BLaER1 treated with 17β-estradiol and CSF1 and Interleukin-3, amounts not matched to agents 10 nM and 100 nM (cell line): ENCODE measurements around the gene TRRAP.
A peak's percentile ranks its signal among the peaks of the same experiment; 100 is the strongest.

Source experiments
- H3K27ac ChIP-seq, 11 experiments: shearing (Covaris generic); formaldehyde crosslinking; 2 replicates each; pipeline ENCODE4 v1.8.1; 2022
- H3K27me3 ChIP-seq, 11 experiments: shearing (Covaris generic); formaldehyde crosslinking; 2 replicates each; pipeline ENCODE4 v1.8.1; 2022
- H3K36me3 ChIP-seq, 11 experiments: shearing (Covaris generic); formaldehyde crosslinking; 2 replicates each; pipeline ENCODE4 v1.8.1; 2022
- H3K4me1 ChIP-seq, 10 experiments: shearing (Covaris generic); formaldehyde crosslinking; 2 replicates each; pipeline ENCODE4 v1.8.1; 2022
- H3K4me2 ChIP-seq, 11 experiments: shearing (Covaris generic); formaldehyde crosslinking; 2 replicates each; pipeline ENCODE4 v1.8.1; 2022
- H3K4me3 ChIP-seq, 10 experiments: shearing (Covaris generic); formaldehyde crosslinking; 2 replicates each; pipeline ENCODE4 v1.8.1; 2022
- H3K9ac ChIP-seq, 11 experiments: shearing (Covaris generic); formaldehyde crosslinking; 2 replicates each; pipeline ENCODE4 v1.8.1; 2022
- H3K9me3 ChIP-seq, 11 experiments: shearing (Covaris generic); formaldehyde crosslinking; replicated peaks in 1 of 11; 2 replicates each; pipeline ENCODE4 v1.8.1; 2022
- H4K20me1 ChIP-seq, 11 experiments: shearing (Covaris generic); formaldehyde crosslinking; 2 replicates each; pipeline ENCODE4 v1.8.1; 2022
- Cebpa-rat ChIP-seq, 11 experiments: shearing (Covaris generic); IDR thresholded peaks; 2 replicates each; pipeline ENCODE4 v1.8.1; 2022

The TRRAP gene

DNA sequence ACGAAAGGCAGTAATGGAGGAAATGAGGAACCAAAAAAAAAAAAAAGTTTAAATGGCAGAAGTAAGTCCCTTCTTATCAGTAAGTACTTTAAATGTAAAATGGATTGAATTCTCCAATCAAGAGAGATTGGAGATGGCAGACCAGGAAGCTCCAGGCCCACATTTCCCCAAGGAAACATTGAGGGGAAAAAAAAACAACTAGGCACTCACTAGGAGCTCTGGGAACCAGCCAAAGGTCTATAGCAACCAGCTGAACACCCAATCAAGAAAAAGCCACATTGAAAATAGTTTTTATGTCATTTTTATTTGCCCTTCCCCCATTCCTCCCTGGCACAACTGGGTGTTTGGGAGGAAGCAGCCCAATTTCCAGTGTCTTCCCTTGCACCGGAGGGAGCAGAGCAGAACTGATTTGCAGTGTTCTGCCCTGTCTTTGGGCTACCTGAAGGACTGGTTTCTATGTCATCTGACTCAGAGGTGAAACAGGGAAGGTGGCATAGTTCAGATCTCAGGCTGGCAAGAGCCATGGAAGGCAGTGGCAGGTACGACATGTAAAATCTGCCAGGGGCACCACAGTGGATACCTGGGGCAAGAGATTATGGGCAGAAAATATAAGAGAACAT lies 143.7 kb downstream of the TRRAP start:
- peaks cover 20 to 88% (median 49%) of the 10 kb centered on the region in 11 experiments for H3K36me3 ChIP-seq
- H3K4me1 ChIP-seq = peaks cover 7 to 44% (median 8%) of the 10 kb centered on the region in 10 experiments; a peak in 18 of 20 replicates

DNA sequence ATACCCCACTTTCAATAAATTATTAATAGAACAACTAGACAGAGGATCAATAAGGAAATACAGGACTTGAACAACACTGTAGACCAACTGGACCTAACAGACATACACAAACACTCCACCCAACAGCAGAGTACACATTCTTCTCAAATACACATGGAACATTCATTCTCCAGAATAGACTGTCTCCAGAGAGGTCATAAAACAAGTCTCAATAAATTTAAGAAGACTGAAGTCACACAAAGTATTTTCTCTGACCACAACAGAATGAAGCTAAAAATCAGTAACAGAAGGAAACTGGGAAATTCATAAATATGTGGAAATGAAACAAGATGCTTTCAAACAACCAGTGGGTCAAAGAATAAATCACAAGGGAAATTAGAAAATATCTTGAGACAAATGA lies 145.7 kb downstream of the TRRAP start:
- TF ChIP-seq Cebpa-rat (IDR thresholded peaks at IDR 0.05) = no peak
- H3K36me3 ChIP-seq = peaks cover 30 to 88% (median 51%) of the 10 kb centered on the region in 11 experiments
- no peak overlapping the region for H3K9ac ChIP-seq
- H3K4me2 ChIP-seq = peak overlapping the region in 2 of 11 experiments; percentile 23 to 40; a peak in 3 of 22 replicates
- H3K27me3 ChIP-seq = no peaks in the 10 kb centered on the region
- H3K4me1 ChIP-seq = peaks cover 7 to 62% (median 22%) of the 10 kb centered on the region in 10 experiments
- peaks cover 0 to 45% (median 5%) of the 10 kb centered on the region in 11 experiments; a peak in 7 of 22 replicates for H4K20me1 ChIP-seq
- no peak overlapping the region for H3K4me3 ChIP-seq
- 0 out of 22 replicates have a peak, but pooled peaks cover 0 to 3% (median 0%) of the 10 kb centered on the region in 11 experiments for H3K9me3 ChIP-seq
- H3K27ac ChIP-seq = no peak overlapping the region

More for the DNA sequence above, 143.7 kb downstream of the TRRAP start:
- Histone ChIP-seq H3K9me3 (peaks cover 0 to 7% (median 0%) of the 10 kb centered on the region in 11 experiments; a peak in 1 of 22 replicates), H4K20me1 (peaks cover 0 to 39% (median 5%) of the 10 kb centered on the region in 11 experiments; a peak in 7 of 22 replicates), H3K9ac (no peak overlapping the region), H3K27ac (peak overlapping the region in 3 of 11 experiments; percentile 20 to 38 (median 28); a peak in 6 of 22 replicates), H3K4me3 (no peak overlapping the region), H3K4me2 (peak overlapping the region in 8 of 11 experiments; percentile 3 to 63 (median 28); a peak in 14 of 22 replicates), H3K27me3 (no peaks in the 10 kb centered on the region)
- no peak for TF ChIP-seq Cebpa-rat (IDR thresholded peaks at IDR 0.05)

DNA sequence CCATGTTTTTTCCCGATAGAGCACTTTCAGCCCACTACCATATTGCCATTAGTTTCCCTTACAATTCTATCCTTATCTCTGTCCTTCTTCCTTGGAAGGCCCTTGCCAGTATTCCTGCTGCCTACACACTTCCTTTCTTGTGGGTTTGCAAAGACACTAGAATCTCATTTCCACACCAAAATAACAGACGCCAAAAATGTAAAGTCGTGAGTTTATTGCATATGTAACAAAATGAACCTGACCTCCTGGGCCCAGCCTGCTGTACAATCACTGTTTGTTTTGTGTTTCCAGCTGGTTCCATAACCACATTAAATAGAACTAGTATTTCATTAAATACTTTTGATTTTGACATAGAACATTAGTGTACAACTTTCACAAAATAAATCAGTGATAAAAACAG lies 148.9 kb downstream of the TRRAP start:
- H3K27me3 ChIP-seq = no peaks in the 10 kb centered on the region
- H3K4me1 ChIP-seq = peaks cover 31 to 78% (median 48%) of the 10 kb centered on the region in 10 experiments
- no peak overlapping the region for H3K4me3 ChIP-seq
- peaks cover 39 to 95% (median 58%) of the 10 kb centered on the region in 11 experiments for H3K36me3 ChIP-seq
- no peak overlapping the region for H3K27ac ChIP-seq
- peak overlapping the region in 3 of 11 experiments; percentile 65 to 76 (median 74); a peak in 6 of 22 replicates for H3K4me2 ChIP-seq
- H3K9me3 ChIP-seq = 0 out of 22 replicates have a peak, but pooled peaks cover 0 to 3% (median 0%) of the 10 kb centered on the region in 11 experiments
- H4K20me1 ChIP-seq = peaks cover 0 to 26% (median 0%) of the 10 kb centered on the region in 11 experiments; a peak in 5 of 22 replicates
- TF ChIP-seq Cebpa-rat (IDR thresholded peaks at IDR 0.05) = no peak
- H3K9ac ChIP-seq = no peak overlapping the region

DNA sequence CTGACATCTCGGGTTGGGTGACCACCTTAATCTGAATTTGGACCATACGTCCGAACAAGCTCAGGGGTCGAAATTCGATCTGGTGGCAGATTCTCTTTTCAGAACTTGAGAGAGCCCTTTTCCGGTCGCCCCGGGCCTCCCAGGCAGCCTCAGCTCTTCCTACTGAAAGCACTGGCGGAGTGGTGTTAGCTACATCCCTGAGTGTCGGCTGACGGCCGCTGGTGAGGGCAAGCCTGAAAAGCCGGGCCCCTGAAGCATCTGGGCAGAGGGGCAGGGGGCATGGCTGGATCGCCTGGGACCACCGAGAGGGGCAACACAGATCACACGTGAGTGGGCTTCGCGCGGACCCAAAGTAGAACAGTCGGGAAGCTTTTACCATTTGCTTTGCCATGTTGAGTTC lies 149.5 kb downstream of the TRRAP start:
- H3K9ac ChIP-seq = no peak overlapping the region
- TF ChIP-seq Cebpa-rat (IDR thresholded peaks at IDR 0.05) = no peak
- peaks cover 45 to 95% (median 63%) of the 10 kb centered on the region in 11 experiments for H3K36me3 ChIP-seq
- peaks cover 0 to 26% (median 0%) of the 10 kb centered on the region in 11 experiments; a peak in 4 of 22 replicates for H4K20me1 ChIP-seq
- peak overlapping the region in 3 of 11 experiments; percentile 15 to 69 (median 32); a peak in 5 of 22 replicates for H3K27ac ChIP-seq
- peaks cover 35 to 72% (median 50%) of the 10 kb centered on the region in 10 experiments for H3K4me1 ChIP-seq
- H3K4me2 ChIP-seq = peak overlapping the region in 3 of 11 experiments; percentile 65 to 76 (median 74); a peak in 6 of 22 replicates
- no peaks in the 10 kb centered on the region for H3K27me3 ChIP-seq
- H3K4me3 ChIP-seq = no peak overlapping the region
- H3K9me3 ChIP-seq = 0 out of 22 replicates have a peak, but pooled peaks cover 0 to 3% (median 0%) of the 10 kb centered on the region in 11 experiments

DNA sequence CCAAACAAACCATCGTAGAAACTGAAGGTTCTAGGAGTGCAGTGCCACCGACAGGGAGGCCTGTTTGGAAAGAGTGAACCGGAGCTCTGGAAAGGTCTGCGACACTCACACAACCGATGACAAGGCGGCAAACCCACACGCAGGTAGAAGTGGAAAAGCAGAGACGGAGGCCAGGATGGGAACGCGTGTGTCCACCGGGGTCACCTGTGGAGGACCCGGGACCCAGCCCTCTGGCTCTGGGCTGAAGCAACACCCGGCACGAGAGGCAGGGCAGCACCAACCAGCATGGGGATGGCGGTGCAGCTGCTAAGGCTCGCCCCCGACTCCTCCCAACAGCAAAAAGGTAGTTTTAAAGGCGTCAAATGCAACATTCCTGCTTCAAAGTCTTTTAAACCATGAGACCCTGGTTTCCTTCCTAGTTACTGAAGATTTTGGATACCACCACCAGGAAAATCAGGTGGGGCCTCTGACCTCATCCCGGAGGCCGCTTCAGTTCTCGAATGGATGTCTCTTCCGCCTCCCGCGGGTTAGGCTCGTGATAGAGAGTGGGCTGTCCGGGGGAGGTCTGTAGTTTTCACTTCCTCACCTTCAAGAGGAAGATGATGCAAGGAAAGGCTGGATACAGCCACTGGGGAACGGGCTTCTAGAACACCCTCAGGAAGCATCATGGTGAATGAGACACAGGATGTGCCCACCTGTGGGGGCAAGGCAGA lies 150.1 kb downstream of the TRRAP start:
- Histone ChIP-seq H3K27me3 (no peaks in the 10 kb centered on the region), H3K4me2 (peak overlapping the region in 9 of 11 experiments; percentile 13 to 76 (median 64); a peak in 15 of 22 replicates), H4K20me1 (peaks cover 0 to 32% (median 3%) of the 10 kb centered on the region in 11 experiments; a peak in 10 of 22 replicates), H3K36me3 (peaks cover 51 to 95% (median 69%) of the 10 kb centered on the region in 11 experiments), H3K9ac (0 out of 22 replicates have a peak overlapping the region, but pooled peaks of 1 of the 11 experiments have one; percentile 7), H3K9me3 (0 out of 22 replicates have a peak, but pooled peaks cover 0 to 3% (median 0%) of the 10 kb centered on the region in 11 experiments), H3K4me1 (peaks cover 41 to 72% (median 56%) of the 10 kb centered on the region in 10 experiments), H3K27ac (peak overlapping the region in 8 of 11 experiments; percentile 15 to 69 (median 58); a peak in 13 of 22 replicates), H3K4me3 (no peak overlapping the region)
- TF ChIP-seq Cebpa-rat (IDR thresholded peaks at IDR 0.05) = no peak

DNA sequence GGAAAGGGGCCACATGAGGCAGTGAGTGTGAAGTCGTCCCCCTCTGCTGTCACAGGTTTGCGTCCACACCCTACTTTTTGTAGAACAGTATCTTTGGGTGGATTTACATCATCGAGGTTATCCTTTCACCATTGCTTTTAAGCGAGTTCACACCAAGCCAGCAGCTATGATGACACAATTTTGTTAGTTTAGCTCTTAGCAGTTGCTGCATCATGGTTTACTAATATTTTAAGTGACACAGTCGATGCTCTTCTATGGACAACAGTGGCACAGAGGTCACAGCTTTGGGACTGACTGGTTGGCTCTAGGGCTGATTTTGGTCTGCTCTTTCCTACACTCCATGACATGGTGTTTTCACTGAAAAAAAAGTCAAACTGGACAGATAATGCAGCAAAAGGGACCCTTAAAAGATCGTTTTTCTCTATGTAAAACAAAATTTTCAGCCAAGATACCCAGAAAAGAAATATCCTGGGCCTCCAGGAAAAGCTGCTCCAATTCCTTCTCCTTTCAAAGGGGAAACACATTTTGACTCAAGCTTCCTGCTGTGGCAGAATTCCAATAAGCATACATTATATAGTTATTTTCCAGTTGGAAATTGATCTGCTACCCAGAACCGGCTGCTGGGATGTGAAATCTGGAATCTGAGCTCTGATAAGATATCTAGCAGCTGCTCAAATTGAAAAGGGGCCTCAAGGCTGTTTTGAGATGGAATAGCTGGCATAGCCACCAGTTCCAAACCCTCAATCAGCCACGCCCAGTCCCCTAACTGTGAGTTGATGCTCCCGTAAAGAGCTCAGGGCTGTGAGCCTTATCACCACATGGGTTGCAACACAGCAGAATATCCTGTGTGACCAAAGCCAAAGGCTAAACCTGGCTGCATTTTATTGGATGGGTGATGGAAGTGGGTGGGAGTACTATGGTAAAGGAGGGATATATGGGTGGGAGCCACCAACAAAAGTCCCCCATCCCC lies 151.4 kb downstream of the TRRAP start:
- no peaks in the 10 kb centered on the region for H3K27me3 ChIP-seq
- 0 out of 20 replicates have a peak overlapping the region, but pooled peaks of 1 of the 10 experiments have one; percentile 1 for H3K4me3 ChIP-seq
- 0 out of 22 replicates have a peak, but pooled peaks cover 0 to 3% (median 0%) of the 10 kb centered on the region in 11 experiments for H3K9me3 ChIP-seq
- peak overlapping the region; percentile 4 to 76 (median 45); a peak in 19 of 22 replicates for H3K4me2 ChIP-seq
- peak overlapping the region in 7 of 11 experiments; percentile 4 to 39 (median 25); a peak in 9 of 22 replicates for H3K9ac ChIP-seq
- H3K4me1 ChIP-seq = peaks cover 54 to 75% (median 64%) of the 10 kb centered on the region in 10 experiments
- peaks cover 0 to 45% (median 16%) of the 10 kb centered on the region in 11 experiments; a peak in 15 of 22 replicates for H4K20me1 ChIP-seq
- peak overlapping the region in 10 of 11 experiments; percentile 0 to 69 (median 54); a peak in 18 of 22 replicates for H3K27ac ChIP-seq
- peaks cover 64 to 100% (median 79%) of the 10 kb centered on the region in 11 experiments for H3K36me3 ChIP-seq
- no peak for TF ChIP-seq Cebpa-rat (IDR thresholded peaks at IDR 0.05)

DNA sequence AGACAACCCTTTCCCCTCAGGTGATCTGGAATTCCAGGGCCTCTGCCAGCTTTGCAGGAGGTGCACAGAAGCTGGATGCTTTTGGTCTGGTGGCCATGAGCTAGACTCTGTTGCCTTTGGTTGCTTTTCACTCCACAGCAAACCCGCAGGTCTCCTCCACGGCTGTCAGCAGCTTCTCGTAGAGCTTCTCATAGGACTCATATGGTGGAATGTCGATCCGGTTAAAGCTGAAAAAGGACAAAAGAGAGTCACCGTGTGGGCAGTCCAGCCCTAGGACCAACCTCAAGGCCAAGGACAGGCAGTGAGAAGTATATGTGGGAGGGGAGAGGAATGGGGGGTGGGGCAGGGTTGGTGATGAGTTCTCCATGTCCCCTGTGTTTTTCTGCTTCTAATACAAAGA lies 152.1 kb downstream of the TRRAP start:
- Histone ChIP-seq H3K36me3 (peaks cover 71 to 100% (median 85%) of the 10 kb centered on the region in 11 experiments), H3K4me2 (peak overlapping the region; percentile 38 to 95 (median 66); a peak in 20 of 22 replicates), H3K4me1 (peaks cover 61 to 82% (median 71%) of the 10 kb centered on the region in 10 experiments)

More for the DNA sequence above, 152.1 kb downstream of the TRRAP start:
- Histone ChIP-seq H3K9me3 (0 out of 22 replicates have a peak, but pooled peaks cover 0 to 3% (median 0%) of the 10 kb centered on the region in 11 experiments), H3K9ac (peak overlapping the region in 4 of 11 experiments; percentile 24 to 26 (median 24); a peak in 4 of 22 replicates), H3K27me3 (no peaks in the 10 kb centered on the region), H4K20me1 (peaks cover 0 to 50% (median 23%) of the 10 kb centered on the region in 11 experiments; a peak in 17 of 22 replicates), H3K4me3 (no peak overlapping the region), H3K27ac (peak overlapping the region in 10 of 11 experiments; percentile 0 to 69 (median 54); a peak in 17 of 22 replicates)
- no peak for TF ChIP-seq Cebpa-rat (IDR thresholded peaks at IDR 0.05)
